GM21723 (cell line): ENCODE results near the gene ARMC3.
"Not testable (repeated sequence)": the region's sequence is repeated elsewhere in the genome, so short reads cannot be mapped to it uniquely, and the experiment has no call there.

Experiments used
- ATAC-seq: cut with Tn5 transposase; IDR thresholded peaks from one replicate; pipeline ENCODE4 v1.9.1; 2021; ENCODE audit warnings: mild to moderate bottlenecking, moderate library complexity; ENCODE audit not compliant: unreplicated experiment

ARMC3 gene

DNA sequence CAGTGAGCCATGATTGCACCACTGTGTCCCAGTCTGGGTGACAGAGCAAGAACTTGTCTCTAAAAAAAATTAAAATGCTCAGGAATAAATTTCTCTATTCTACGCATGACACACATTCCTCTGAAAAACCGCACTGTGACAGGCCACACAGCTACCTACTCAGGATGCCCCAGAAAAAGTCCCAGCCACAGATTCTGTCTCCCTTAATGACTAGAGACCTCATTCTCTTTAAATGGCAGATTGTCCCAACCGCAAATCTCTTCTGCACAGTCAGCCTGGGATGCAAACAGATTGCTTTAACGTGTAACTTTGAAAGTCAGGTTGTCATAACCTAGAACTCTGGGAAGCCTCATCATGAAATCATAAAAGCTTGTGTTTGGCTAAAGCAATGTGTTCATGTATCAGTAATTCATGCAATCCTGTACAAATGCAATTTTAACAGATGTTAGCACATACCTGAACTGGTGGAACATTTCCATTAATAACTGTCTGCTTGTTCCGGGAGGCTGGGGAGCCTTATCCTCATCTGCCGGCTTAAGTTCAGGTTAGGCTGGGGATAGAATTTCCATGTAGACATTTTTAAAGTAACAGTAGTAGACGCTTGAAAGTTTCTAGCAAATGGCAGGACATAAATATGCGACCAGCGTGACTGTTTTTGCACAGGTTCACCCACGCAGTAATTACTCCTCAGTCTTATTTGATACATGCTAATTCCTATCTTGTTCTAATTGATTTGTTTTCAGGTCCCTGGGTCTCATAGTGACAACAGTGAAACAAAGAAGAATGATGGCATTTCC lies 141.4 kb downstream of the ARMC3 start:
- no peak for ATAC-seq

DNA sequence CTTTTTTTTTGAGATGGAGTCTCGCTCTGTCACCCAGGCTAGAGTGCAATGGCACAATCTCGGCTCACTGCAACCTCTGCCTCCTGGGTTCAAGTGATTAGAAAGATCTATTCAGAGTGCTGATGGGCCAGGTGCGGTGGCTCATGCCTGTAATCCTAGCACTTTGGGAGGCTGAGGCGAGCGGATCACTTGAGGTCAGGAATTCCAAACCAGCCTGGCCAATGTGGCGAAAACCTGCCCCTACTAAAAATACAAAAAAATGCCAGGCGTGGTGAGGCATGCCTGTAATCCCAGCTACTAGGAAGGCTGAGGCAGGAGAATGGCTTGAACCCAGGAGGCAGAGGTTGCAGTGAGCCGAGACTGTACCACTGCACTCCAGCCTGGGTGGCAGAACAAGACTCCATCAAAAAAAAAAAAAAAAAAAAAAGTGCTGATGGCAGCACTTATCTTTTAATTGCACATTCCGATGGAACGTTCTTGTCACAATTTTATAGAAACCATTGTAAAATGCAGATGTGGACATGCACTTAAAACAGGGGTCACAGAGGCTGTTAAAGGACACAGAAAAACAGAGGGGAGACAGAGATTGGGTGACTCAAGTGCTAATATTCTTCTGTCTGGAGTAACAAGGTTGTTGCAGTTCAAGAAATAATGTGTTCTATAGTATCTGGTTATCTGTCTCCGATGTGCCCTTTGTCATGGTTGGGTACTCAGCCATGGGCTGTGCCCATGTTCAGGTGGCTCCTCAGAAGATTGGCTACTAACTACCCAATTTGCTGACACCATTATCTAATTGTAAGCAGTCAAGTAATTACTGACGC lies 142.4 kb downstream of the ARMC3 start:
- ATAC-seq = peak; percentile 9

DNA sequence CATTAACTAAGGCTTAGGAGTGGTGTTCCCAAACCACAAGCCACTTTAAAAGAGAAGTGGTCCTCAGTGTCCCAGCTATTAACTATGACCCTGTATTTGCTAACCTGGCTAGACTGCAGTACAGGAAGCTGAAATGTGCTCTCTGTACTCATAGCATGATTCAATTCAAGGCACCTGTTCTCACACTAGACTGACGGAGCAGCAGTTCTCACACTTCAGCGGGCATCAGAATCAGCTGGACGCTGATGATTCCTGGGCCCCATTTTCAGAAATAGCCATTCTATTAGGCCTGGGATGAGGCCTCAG lies 143.0 kb downstream of the ARMC3 start:
- ATAC-seq = peak; percentile 63

DNA sequence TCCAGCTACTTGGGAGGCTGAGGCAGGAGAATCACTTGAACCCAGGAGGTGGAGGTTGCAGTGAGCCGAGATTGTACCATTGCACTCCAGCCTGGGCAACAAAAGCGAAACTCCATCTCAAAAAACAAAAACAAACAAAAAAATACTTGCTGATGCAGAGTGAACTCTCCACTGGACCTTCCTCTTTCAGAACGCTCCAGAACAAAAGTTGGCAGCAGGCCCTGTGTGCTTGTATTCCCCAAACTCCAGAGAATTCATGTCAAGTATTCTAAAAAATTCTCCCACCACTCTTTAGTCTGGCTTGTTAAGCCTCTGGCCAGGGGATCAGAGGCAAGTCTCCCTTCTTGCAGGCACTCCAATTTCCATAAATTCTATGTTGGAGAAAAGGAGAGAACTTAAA lies 144.7 kb downstream of the ARMC3 start:
- ATAC-seq = not testable (repeated sequence)

DNA sequence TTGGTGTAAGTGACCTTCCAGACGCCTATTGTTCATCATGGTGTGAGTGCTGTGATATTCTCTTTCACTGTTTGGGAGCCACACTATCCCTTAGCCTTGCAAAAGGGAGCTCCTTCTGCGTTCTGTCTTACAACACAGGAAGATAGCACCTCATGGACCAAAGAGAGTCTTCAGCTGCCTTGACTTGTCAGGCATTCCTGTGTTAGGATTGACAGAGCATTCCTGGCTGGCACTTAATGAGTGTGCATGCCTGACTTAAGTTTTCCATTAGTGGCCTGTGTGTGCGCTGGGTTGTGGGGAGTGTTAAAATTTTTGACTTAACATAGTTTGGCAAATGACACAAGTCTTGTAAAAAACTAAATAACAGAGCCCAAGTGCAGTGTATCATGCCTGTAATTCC lies 145.7 kb downstream of the ARMC3 start:
- ATAC-seq = no peak

DNA sequence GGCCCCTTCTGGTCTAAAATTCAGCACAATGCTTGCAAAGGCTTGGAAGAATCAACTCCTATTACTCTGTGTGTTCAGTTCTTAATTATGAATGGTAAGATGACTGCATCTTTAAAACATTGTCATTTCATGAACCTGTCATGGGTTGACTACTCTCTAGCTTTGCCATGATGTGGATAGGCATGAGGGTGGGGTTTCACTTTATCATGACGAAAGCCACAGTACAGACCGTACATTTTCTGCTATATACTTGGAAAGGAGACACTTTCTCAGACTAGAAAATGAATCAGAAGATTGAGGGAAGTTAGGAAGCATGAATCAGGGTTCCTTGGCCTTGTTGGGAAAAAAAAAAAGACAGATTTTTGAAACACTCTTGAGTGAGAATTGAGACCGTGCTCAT lies 147.8 kb downstream of the ARMC3 start:
- no peak for ATAC-seq

DNA sequence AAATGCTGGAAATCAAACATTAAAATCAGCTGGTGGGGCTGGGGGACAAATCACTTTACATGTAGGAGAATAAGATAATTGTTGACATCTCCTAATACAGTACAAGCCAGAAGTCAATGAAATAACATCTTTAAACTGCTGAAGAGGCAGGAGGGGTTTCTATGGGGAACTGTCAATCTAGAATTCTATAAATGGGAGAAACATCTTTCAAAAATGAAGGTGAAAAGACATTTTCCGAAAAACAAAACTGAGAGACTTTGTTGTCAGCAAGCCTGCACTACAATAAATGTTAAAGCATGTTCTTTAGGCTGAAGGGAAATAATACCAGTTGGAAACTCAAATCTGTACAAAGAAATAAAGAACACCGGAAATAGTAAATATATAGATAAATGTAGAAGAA lies 150.3 kb downstream of the ARMC3 start:
- ATAC-seq = no peak

DNA sequence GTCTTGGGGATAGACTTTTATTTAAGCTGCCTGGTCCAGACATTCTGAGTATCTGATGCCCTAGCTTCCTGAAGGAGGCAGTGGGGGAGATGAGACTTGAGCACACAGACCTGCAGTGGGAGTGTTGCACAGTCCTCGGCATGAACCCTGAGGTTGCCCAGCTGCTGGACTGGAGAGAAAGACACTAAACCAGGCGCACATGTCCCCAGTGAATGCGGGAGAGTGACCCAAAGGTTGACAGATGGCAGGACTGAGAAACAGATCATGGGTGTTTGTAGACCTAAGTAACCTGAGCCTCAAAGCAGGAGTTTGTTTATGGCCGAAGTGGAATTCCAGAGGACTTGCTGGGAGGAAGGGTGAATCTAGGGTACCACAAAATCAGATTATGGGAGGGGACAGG lies 151.8 kb downstream of the ARMC3 start:
- no peak for ATAC-seq

DNA sequence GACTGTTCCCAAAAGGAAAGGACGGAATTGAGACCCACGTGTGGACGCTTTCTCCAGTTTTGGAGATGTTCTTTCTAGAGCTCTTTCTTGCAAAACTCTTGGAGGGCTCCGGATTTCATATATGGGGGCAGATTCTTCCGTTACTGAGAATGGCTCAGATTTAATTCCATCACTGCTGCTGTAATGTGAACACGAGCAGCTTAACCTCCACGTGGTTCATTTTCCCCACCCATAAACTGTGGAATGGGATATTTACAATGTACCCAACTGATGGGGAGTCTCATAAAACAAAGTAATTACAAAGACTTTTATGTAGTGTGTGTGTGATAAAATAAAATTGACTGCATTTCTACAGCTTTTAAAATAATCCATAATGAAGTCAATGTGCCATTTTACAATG lies 152.4 kb downstream of the ARMC3 start:
- no peak for ATAC-seq

DNA sequence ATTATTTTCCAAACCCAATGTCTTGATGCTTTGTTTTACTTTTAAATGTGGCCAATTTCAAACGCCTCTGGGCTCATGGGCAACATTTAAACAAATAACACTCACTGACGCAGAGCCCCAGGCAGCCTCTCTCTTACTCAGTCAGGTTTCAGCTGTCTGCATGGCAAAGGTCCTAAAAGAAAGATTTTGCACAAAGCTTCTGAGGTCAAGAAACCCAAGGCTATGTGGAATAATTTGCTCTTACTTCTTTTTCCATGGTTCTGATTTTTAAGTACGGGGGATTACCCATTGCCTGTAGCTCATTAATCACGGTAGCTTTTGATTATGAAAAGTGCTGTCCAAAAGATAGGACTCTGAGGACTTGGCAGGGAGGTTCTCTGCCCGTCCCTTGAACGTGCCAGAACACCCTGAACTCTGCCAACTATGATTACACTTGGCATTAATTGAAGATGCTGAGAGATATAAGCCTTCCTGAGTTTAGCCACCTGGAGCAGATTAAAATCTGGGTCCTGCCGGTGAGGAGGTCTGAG lies 153.4 kb downstream of the ARMC3 start:
- no peak for ATAC-seq

DNA sequence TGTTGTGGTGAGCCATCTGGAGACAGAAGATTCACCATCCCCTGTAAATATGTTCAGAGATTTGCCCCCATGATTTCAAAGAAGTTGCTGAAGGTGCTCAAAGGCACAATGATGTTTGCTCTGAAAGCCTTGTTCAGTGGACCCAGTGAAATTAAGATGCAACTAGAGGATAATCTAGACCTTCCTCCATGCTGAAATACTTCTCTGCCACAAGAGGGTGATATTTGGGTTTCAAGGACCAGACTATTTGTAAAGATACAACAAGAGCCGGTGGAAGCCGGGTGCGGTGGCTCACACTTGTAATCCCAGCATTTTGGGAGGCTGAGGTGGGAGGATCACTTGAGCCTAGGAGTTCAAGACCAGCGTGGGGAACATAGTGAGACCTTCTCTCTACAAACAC lies 154.0 kb downstream of the ARMC3 start:
- ATAC-seq = peak; percentile 55
